HL-60 (cell line): ENCODE data around the gene IQGAP2.

Source experiments
- CTCF ChIP-seq: IDR thresholded peaks from one replicate; pipeline ENCODE4 v1.5.1; 2011; ENCODE audit warnings: low read length, control low read depth, inconsistent platforms; ENCODE audit not compliant: insufficient read depth
- GABPA ChIP-seq: IDR thresholded peaks from 2 replicates; pipeline ENCODE4 v1.6.1; 2012; ENCODE audit warnings: low read depth
- POLR2AphosphoS5 ChIP-seq: IDR thresholded peaks from 2 replicates; pipeline ENCODE4 v1.6.1; 2012; ENCODE audit warnings: low read depth
- REST ChIP-seq: IDR thresholded peaks from 2 replicates; pipeline ENCODE4 v1.6.1; 2012; ENCODE audit warnings: low read depth; ENCODE audit not compliant: insufficient replicate concordance
- SPI1 ChIP-seq: IDR thresholded peaks from 2 replicates; pipeline ENCODE4 v1.6.1; 2012; ENCODE audit warnings: low read depth, mild to moderate bottlenecking, borderline replicate concordance

- TF ChIP-seq CTCF (no peak), REST (no peak), GABPA (no peak), POLR2AphosphoS5 (no peak), SPI1 (no peak)
Measured at GRCh38 chr5:76401801-76402250, 1.3 kb upstream of the IQGAP2 start.
